Natural killer cell treated with Interleukin-12 subunit alpha and Interleukin-12 subunit beta and Interleukin-15 and Interleukin-18, amount 100 ng/mL, for 72 hours (primary cell): Measurements from ENCODE around the gene CACNA2D3. TPM values are rescaled to one million over a fixed set of nuclear protein-coding genes. Genes with fewer than 3 reads are reported as not detected.
"Not testable (repeated sequence)": the region's sequence is repeated elsewhere in the genome, so short reads cannot be mapped to it uniquely, and the experiment has no call there.

Experiments used
- ATAC-seq, 2 donors: fragments of 150-1000 bp; cut with Tn5 transposase in 1 of 2; sonication (Bioruptor Pico), chemical (Tn5 transposase) in 1 of 2; 2 replicates each; pipeline ENCODE4 v1.10.0; 2021
- DNase-seq: peaks from one replicate; pipeline ENCODE4 v3.0.0; 2022; ENCODE audit warnings: low spot score
- H3K27ac Mint-ChIP-seq, 2 donors: 1 replicate in 1 of 2; 2 replicates in 1 of 2; pipeline ENCODE4 v1.8.0; 2022; ENCODE audit warnings: mixed read lengths in 2 of 2, mild to moderate bottlenecking in 1 of 2, moderate library complexity in 1 of 2
- H3K27me3 Mint-ChIP-seq, 2 donors: 1 replicate in 1 of 2; 2 replicates in 1 of 2; pipeline ENCODE4 v1.8.0; 2022; ENCODE audit warnings: mixed read lengths in 2 of 2
- H3K36me3 Mint-ChIP-seq: one replicate; pipeline ENCODE4 v1.8.0; 2022; ENCODE audit warnings: mixed read lengths
- H3K4me1 Mint-ChIP-seq, 2 donors: 1 replicate in 1 of 2; 2 replicates in 1 of 2; pipeline ENCODE4 v1.8.0; 2022; ENCODE audit warnings: low read depth in 2 of 2, mixed read lengths in 2 of 2, mild to moderate bottlenecking in 1 of 2
- H3K4me3 Mint-ChIP-seq: one replicate; pipeline ENCODE4 v1.8.0; 2022; ENCODE audit warnings: mixed read lengths
- H3K9me3 Mint-ChIP-seq: 2 replicates; pipeline ENCODE4 v1.8.0; 2022; ENCODE audit warnings: mixed read lengths
- total RNA-seq, 2 donors: library from RNA; stranded (reverse); gene quantifications; one replicate each; pipeline ENCODE4 v1.2.3, GENCODE V29; 2022

The CACNA2D3 gene
- total RNA-seq, 2 donors from 2014 or later: not detected

GRCh38 chr3:55089211-55089610 is 966.9 kb downstream of the CACNA2D3 start:
- Mint-ChIP-seq H3K27ac (no peak overlapping the region), H3K36me3 (no peaks in the 10 kb centered on the region), H3K27me3 (no peaks in the 10 kb centered on the region), H3K9me3 (peaks cover 19% of the 10 kb centered on the region), H3K4me3 (no peak overlapping the region), H3K4me1 (no peaks in the 10 kb centered on the region)
- ATAC-seq (no peak), DNase-seq (no peak)

- Mint-ChIP-seq H3K9me3 (peaks cover 22% of the 10 kb centered on the region), H3K36me3 (no peaks in the 10 kb centered on the region)
Measured at GRCh38 chr3:55090291-55090690, 967.9 kb downstream of the CACNA2D3 start.

DNA sequence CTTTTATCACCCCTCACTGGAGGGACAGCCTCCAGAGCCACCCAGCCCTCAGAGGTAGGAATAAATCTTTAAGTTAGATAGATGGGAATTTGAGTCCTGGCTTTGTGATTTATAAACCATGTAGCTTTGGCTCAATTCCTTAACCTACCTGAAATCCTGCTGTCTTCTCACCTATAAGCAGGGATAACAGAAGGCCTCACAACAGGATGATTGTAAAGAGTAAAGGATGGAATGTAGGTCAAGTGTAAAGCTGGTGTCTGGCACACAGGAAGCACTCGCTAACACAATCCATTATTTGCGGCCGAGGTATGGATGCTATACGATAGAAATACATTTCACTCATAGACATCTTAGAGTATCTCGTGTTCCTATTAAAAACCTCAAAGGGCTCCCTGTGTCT is 968.4 kb downstream of the CACNA2D3 start:
- Mint-ChIP-seq H3K27me3 (no peaks in the 10 kb centered on the region), H3K27ac (no peak overlapping the region), H3K9me3 (peaks cover 25% of the 10 kb centered on the region), H3K36me3 (no peaks in the 10 kb centered on the region), H3K4me1 (no peaks in the 10 kb centered on the region), H3K4me3 (no peak overlapping the region)
- DNase-seq: no peak
- ATAC-seq: no peak

More at GRCh38 chr3:55090291-55090690, 967.9 kb downstream of the CACNA2D3 start:
- Mint-ChIP-seq H3K4me3 (no peak overlapping the region), H3K27ac (no peak overlapping the region), H3K27me3 (no peaks in the 10 kb centered on the region), H3K4me1 (no peaks in the 10 kb centered on the region)
- DNase-seq: no peak
- no peak for ATAC-seq

DNA sequence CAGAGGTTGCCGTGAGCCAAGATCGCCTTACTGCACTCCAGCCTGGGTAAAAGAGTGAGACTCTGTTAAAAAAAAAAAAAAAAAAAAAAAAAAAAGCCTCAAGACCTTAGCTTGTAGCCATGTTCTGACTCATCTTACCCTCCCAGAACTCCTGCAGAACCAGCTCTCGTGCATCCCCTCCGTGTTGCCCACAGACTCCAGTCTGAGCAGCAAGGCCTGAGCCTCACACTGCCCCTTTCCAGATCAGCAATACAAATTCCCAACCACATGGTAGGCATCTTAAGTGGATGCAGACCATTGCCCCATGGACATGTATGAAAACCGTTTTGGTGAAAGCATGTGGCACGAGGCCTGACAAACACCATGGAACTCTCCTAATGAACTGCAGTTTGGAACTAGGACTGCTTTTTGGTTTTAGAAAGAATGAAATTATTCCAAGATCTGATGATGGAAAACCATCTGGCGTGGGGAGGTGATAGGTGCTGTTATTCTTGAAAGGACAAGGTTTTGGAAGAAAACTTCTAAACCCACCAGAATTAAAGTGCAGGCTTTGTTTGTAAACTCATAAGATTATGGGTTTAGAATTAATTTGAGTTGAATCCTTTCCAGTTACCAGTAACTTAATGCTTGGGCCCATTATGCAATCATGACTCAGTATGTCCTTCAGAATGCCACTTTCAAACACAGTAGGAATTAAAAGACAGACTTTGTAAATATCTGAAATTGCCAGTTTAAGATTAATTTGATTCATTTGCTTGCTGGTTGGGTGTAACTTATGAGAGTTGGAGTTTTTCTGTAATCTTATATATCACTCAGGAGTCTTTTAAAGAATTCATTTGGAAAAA is 969.3 kb downstream of the CACNA2D3 start:
- H3K9me3 Mint-ChIP-seq: peaks cover 32% of the 10 kb centered on the region
- H3K4me1 Mint-ChIP-seq: no peaks in the 10 kb centered on the region
- no peaks in the 10 kb centered on the region for H3K27me3 Mint-ChIP-seq
- H3K27ac Mint-ChIP-seq: no peak overlapping the region
- H3K4me3 Mint-ChIP-seq: no peak overlapping the region
- DNase-seq (no peak), ATAC-seq (no peak)
- no peaks in the 10 kb centered on the region for H3K36me3 Mint-ChIP-seq

DNA sequence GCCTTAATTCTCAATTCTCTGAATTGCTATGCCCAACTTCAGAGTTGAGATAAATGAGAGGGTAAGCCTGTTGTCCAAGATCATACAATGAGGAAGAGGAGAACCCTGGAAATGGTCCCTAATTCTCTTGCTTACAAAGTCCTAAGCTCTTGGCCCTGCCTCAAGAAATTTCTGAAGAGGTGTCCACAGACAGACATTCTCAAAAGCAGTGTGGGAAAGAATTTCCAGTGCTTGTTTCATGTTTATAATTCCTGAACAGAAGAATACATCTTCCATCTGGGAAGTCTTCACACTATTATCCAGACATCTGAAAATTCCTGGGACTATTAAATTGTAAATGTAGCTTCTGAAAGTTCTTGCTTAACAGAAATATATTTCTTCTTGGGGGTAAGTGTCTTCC is 972.3 kb downstream of the CACNA2D3 start:
- Mint-ChIP-seq H3K4me3 (no peak overlapping the region), H3K9me3 (peaks cover 24% of the 10 kb centered on the region), H3K4me1 (no peaks in the 10 kb centered on the region), H3K27ac (no peak overlapping the region), H3K36me3 (no peaks in the 10 kb centered on the region), H3K27me3 (no peaks in the 10 kb centered on the region)
- ATAC-seq (no peak), DNase-seq (no peak)

DNA sequence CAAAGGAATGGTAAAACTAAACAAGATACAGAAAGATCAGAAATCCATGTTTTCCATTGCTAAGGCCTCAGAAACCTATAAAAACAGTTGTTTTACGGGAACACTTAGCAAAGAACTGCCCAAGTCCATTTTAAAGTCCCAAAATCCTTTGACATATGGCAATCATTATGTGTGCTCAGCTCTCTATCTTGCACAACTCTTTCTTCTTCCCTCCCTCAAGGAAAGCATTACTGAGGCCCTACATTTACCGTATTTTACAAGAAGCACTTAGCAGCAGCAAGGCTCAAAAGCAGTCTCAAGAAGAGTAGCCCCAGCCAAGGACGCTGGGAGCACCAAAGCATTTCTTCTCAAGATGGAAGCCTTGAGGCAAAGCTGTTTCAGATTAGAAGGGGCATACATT is 975.1 kb downstream of the CACNA2D3 start:
- Mint-ChIP-seq H3K27me3 (no peaks in the 10 kb centered on the region), H3K9me3 (peaks cover 24% of the 10 kb centered on the region), H3K4me1 (no peaks in the 10 kb centered on the region), H3K4me3 (no peak overlapping the region), H3K27ac (no peak overlapping the region), H3K36me3 (no peaks in the 10 kb centered on the region)
- DNase-seq (no peak), ATAC-seq (no peak)

DNA sequence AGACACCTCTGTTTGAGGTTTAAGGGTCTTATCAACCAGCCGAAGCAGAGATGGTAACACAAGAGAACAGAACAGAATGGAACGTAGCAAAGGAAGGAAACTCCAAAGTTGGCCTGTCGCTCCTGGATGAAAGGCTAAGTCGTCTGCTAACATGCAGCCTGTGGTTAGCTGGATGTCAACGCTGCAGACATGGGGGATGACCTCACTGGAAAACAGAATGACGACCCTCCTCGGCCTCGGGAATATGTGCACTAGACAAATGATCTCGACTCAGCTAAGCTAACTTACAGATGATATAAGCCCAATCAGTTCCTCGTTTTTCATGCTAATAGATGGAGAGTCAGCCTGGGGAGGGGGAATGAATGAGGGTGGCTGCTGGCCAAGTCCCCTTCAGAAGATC is 983.3 kb downstream of the CACNA2D3 start:
- Mint-ChIP-seq H3K27me3 (no peaks in the 10 kb centered on the region), H3K4me1 (no peaks in the 10 kb centered on the region), H3K27ac (no peak overlapping the region), H3K9me3 (peaks cover 4% of the 10 kb centered on the region), H3K36me3 (peaks cover 4% of the 10 kb centered on the region), H3K4me3 (no peak overlapping the region)
- no peak for ATAC-seq
- DNase-seq: no peak

DNA sequence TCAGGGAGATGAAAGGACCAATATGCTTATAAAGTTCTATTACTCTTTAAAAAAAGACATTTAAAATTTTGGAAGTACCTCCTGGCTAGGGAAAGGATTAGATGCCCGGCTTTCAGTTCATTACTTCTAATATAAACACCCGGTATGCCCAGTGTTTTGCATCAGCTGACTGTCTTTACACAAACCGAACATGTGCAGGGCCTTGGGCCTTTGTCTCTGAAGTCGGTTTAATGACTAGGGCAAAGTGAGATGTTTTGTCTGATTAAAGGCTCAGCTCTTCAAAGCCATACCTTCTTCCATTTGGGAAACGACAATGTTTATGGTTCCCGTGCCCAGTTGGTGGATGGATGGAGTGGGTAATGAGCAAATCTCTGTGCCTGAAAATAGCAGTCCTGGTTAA is 984.8 kb downstream of the CACNA2D3 start:
- H3K27me3 Mint-ChIP-seq: no peaks in the 10 kb centered on the region
- H3K4me1 Mint-ChIP-seq: no peaks in the 10 kb centered on the region
- peaks cover 4% of the 10 kb centered on the region for H3K9me3 Mint-ChIP-seq
- ATAC-seq: no peak
- H3K27ac Mint-ChIP-seq: no peak overlapping the region
- H3K36me3 Mint-ChIP-seq: peaks cover 4% of the 10 kb centered on the region
- no peak overlapping the region for H3K4me3 Mint-ChIP-seq
- no peak for DNase-seq

DNA sequence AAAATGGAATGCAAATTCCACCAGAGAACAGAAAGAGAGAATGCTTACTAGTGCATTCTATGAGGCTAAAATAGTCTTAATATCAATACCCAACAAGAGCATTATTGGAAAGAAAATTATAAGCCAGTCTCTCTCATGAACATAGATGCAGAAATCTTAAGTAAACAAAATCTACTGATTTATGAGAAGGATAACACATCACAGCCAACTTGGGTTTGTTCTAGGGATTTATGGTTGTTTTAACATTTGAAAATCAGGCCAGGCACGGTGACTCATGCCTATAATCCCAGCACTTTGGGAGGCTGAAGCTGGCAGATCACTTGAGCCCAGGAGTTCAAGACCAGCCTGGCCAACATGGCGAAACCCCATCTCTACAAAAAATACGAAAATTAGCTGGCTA is 989.6 kb downstream of the CACNA2D3 start:
- not testable (repeated sequence) for H3K9me3 Mint-ChIP-seq, H3K4me3 Mint-ChIP-seq, H3K4me1 Mint-ChIP-seq, ATAC-seq, DNase-seq, H3K27ac Mint-ChIP-seq, H3K36me3 Mint-ChIP-seq, H3K27me3 Mint-ChIP-seq

DNA sequence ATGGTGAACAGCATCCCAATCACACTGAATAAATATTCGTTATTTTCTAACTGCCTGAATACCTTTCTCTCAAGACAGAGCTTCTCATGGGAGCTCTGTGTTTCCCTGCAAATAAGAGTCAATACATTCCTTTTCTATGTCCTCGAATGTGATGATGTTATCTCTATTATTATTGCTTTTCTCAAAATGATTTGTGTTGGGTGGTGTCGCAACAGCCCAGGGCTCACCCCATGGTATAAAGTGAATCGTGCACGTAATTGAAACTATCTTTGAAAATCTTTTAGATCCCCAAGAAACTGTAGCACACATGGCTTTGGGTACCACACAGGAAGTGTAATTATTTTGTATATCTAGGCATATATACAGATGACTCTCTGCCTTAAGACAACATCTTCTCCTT is 996.1 kb downstream of the CACNA2D3 start:
- Mint-ChIP-seq H3K4me1 (no peaks in the 10 kb centered on the region), H3K36me3 (no peaks in the 10 kb centered on the region), H3K9me3 (peaks cover 9% of the 10 kb centered on the region), H3K27me3 (no peaks in the 10 kb centered on the region), H3K27ac (no peak overlapping the region), H3K4me3 (no peak overlapping the region)
- no peak for ATAC-seq
- DNase-seq: no peak

DNA sequence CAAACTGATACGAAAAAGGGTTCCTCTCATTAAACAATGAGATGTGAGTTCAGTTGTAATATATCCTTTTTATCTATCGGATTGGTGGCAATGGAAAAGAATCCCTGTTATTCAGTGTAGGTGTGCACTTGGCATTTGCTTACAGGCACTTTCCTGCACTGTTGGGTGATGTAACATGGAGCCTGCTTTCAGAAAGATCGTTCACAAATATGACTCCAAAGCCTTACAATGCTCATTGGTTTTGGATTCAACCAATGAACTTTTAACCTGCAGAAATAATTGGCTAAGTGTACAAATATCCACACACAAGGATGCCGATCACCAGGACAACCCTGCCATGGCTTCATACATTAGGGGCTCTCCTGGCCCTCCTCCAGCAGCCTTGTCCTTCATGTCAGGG is 996.9 kb downstream of the CACNA2D3 start:
- no peak for DNase-seq
- no peak for ATAC-seq
- Mint-ChIP-seq H3K4me1 (no peaks in the 10 kb centered on the region), H3K27me3 (no peaks in the 10 kb centered on the region), H3K36me3 (no peaks in the 10 kb centered on the region), H3K27ac (no peak overlapping the region), H3K4me3 (no peak overlapping the region), H3K9me3 (peaks cover 9% of the 10 kb centered on the region)

- Mint-ChIP-seq H3K27me3 (no peaks in the 10 kb centered on the region), H3K9me3 (peaks cover 8% of the 10 kb centered on the region), H3K27ac (no peak overlapping the region), H3K4me1 (no peaks in the 10 kb centered on the region), H3K4me3 (no peak overlapping the region), H3K36me3 (no peaks in the 10 kb centered on the region)
- no peak for ATAC-seq
- DNase-seq: no peak
Measured at GRCh38 chr3:55122312-55122711, 1000.0 kb downstream of the CACNA2D3 start.
